Measurements from ENCODE around the gene HHAT. TPM values are rescaled to one million over a fixed set of nuclear protein-coding genes. Genes with fewer than 3 reads are reported as not detected.

HHAT gene
- polyA plus RNA-seq, 2 of the 4 experiments (the other 2 are of a cell fraction) = 3.8 to 4.5 TPM

DNA sequence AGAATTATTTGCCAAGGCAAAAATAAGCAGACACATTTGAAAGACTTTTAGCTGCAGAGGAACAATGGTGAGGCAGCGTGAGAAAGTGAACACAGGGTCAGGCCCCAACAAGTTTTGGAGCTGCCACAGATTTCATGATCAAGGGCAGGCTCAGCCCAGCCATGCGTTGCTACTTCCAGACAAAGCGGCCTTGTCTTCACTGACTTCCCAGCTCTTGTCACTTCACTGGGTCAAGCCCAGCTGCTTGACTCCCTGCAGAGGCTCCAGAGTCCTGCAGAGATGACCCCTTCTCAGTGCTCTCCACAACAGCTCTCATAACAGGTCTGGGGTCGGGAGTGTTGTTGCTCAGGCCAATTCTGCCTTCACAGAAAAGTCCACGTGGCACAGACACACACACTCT is 35.8 kb downstream of the HHAT start:
- H3K4me2 ChIP-seq = no peak overlapping the region
- CTCF ChIA-PET = interaction anchor here (0.8 to 2.5 kb wide), 6 partner anchors 8 to 771 kb away, joined by 3 to 8 read pairs (median 5); no protein-coding TSS in a partner anchor
- ATAC-seq = no peak

DNA sequence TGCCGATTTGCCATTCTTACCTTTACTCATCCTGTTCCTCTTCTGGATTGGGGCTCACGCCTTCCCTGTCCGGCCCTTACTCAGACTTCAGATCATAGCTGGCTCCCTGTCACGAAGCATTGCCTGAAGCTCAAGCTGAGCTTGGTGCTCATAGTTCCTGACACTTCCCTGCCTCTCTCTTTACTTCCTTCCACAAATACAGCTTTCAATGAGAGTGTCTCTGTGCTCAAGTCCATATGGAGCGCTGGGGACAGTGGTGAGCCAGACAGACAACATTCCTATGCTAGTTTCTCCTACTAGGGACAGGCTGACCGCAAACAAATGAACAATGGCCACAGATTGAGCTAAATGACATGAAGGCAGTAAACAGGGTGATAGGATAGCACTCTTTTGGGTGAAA is 38.1 kb downstream of the HHAT start:
- no peak for ATAC-seq
- ChIA-PET POLR2A (no interaction called here), CTCF (interaction anchor here (1.2 to 2.1 kb wide), 3 partner anchors 7 to 55 kb away, joined by 3 to 8 read pairs (median 4); no protein-coding TSS in a partner anchor)
- Histone ChIP-seq H3K4me3 (no peak overlapping the region), H3K27ac (no peak overlapping the region), H3K4me1 (peaks cover under 1% of the 10 kb centered on the region; the same call in 1 of the 3 replicates), H3K9me3 (no peaks in the 10 kb centered on the region), H3K4me2 (no peak overlapping the region)
- no peak for FAIRE-seq
- no peak for TF ChIP-seq MAZ (IDR thresholded peaks at IDR 0.05; ENCODE audit: borderline replicate concordance, low read depth, low read length)
- no peak for TF ChIP-seq ESRRA (IDR thresholded peaks at IDR 0.05; ENCODE audit: borderline replicate concordance, low read length)
- no peak for TF ChIP-seq JUN (IDR thresholded peaks at IDR 0.05)
- TF ChIP-seq, protein P1, sequence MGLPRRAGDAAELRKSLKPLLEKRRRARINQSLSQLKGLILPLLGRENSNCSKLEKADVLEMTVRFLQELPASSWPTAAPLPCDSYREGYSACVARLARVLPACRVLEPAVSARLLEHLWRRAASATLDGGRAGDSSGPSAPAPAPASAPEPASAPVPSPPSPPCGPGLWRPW (IDR thresholded peaks at IDR 0.05) = no peak
- no peak for TF ChIP-seq HDAC2 (IDR thresholded peaks at IDR 0.05)
- no peak for TF ChIP-seq HOXB5 (CRISPR knock-in tag; IDR thresholded peaks at IDR 0.05)
- no peak for TF ChIP-seq CHD2 (IDR thresholded peaks at IDR 0.05; ENCODE audit: low read length, partially characterized antibody)
- no peak for TF ChIP-seq RFX5 (IDR thresholded peaks at IDR 0.05)
- TF ChIP-seq, protein P2, sequence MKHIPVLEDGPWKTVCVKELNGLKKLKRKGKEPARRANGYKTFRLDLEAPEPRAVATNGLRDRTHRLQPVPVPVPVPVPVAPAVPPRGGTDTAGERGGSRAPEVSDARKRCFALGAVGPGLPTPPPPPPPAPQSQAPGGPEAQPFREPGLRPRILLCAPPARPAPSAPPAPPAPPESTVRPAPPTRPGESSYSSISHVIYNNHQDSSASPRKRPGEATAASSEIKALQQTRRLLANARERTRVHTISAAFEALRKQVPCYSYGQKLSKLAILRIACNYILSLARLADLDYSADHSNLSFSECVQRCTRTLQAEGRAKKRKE (CRISPR knock-in tag; IDR thresholded peaks at IDR 0.05; ENCODE audit: low read depth) = no peak
- no peak for TF ChIP-seq FOSB (CRISPR knock-in tag; IDR thresholded peaks at IDR 0.05)
- TF ChIP-seq, protein P3, sequence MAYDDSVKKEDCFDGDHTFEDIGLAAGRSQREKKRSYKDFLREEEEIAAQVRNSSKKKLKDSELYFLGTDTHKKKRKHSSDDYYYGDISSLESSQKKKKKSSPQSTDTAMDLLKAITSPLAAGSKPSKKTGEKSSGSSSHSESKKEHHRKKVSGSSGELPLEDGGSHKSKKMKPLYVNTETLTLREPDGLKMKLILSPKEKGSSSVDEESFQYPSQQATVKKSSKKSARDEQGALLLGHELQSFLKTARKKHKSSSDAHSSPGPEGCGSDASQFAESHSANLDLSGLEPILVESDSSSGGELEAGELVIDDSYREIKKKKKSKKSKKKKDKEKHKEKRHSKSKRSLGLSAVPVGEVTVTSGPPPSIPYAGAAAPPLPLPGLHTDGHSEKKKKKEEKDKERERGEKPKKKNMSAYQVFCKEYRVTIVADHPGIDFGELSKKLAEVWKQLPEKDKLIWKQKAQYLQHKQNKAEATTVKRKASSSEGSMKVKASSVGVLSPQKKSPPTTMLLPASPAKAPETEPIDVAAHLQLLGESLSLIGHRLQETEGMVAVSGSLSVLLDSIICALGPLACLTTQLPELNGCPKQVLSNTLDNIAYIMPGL (CRISPR knock-in tag; IDR thresholded peaks at IDR 0.05; ENCODE audit: borderline replicate concordance) = no peak
- TF ChIP-seq NR3C1 (IDR thresholded peaks at IDR 0.05) = no peak
- TF ChIP-seq SMC3 (IDR thresholded peaks at IDR 0.05) = no peak
- TF ChIP-seq CBX8 (IDR thresholded peaks at IDR 0.05) = no peak
- no peak for DNase-seq (ENCODE audit: low read depth in 1 of 2, low spot score in 1 of 2)
- 83% methylated on average over 6 of the region's 6 CpGs for WGBS (ENCODE audit: missing lambda C conversion rate)

More for the DNA sequence above, 35.8 kb downstream of the HHAT start:
- 60% methylated on average over 5 of the region's 5 CpGs for WGBS (ENCODE audit: missing lambda C conversion rate)
- TF ChIP-seq, protein P2 (CRISPR knock-in tag; IDR thresholded peaks at IDR 0.05; ENCODE audit: low read depth) = no peak
- no peak for TF ChIP-seq HEYL (CRISPR knock-in tag; IDR thresholded peaks at IDR 0.05)
- TF ChIP-seq, protein P4, sequence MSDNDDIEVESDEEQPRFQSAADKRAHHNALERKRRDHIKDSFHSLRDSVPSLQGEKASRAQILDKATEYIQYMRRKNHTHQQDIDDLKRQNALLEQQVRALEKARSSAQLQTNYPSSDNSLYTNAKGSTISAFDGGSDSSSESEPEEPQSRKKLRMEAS (IDR thresholded peaks at IDR 0.05) = no peak
- TF ChIP-seq CHD4 (IDR thresholded peaks at IDR 0.05; ENCODE audit: borderline replicate concordance) = no peak
- no peak for TF ChIP-seq NFE2L2 (conservative IDR thresholded peaks at IDR 0.05; ENCODE audit: low read length)
- no peak for TF ChIP-seq HOXB5 (CRISPR knock-in tag; IDR thresholded peaks at IDR 0.05)
- no peak for TF ChIP-seq FOXS1 (CRISPR knock-in tag; IDR thresholded peaks at IDR 0.05)
- Histone ChIP-seq H3K9me3 (no peaks in the 10 kb centered on the region), H3K4me1 (no peaks in the 10 kb centered on the region), H3K27ac (no peak overlapping the region), H3K4me3 (no peak overlapping the region)
- DNase-seq (ENCODE audit: low read depth in 1 of 2, low spot score in 1 of 2) (no peak), FAIRE-seq (no peak)
- POLR2A ChIA-PET = interaction anchor here (0.6 kb wide), 1 partner anchor 11 kb away, joined by 5 read pairs; no protein-coding TSS in a partner anchor

DNA sequence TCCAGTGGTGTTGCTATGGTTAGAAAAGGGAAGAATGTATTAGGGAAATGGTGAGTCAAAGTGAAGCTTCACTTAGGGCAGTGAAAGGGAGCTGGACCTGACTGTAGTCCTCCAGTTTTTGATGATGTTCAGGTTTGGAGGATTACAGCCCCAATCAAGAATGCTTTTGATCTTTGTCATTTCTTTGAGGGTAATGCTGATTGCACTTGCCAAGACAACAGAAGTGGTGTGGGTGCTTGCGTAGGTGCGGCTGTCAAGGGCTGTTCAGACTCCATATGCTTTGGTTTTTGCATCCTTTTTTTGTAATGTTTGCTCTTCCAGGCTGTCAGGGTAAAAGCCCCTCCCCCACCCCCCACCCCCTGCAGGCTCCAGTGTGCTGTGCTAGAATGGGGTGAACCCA is 38.9 kb downstream of the HHAT start:
- TF ChIP-seq, protein P5, sequence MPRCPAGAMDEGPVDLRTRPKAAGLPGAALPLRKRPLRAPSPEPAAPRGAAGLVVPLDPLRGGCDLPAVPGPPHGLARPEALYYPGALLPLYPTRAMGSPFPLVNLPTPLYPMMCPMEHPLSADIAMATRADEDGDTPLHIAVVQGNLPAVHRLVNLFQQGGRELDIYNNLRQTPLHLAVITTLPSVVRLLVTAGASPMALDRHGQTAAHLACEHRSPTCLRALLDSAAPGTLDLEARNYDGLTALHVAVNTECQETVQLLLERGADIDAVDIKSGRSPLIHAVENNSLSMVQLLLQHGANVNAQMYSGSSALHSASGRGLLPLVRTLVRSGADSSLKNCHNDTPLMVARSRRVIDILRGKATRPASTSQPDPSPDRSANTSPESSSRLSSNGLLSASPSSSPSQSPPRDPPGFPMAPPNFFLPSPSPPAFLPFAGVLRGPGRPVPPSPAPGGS (IDR thresholded peaks at IDR 0.05) = no peak
- DNase-seq (ENCODE audit: low read depth in 1 of 2, low spot score in 1 of 2) (no peak), ATAC-seq (no peak), FAIRE-seq (no peak)
- Histone ChIP-seq H3K9me3 (no peaks in the 10 kb centered on the region), H3K27ac (no peak overlapping the region), H3K4me3 (no peak overlapping the region), H3K4me1 (peaks cover 8% of the 10 kb centered on the region), H3K4me2 (no peak overlapping the region)
- POLR2A ChIA-PET = no interaction called here
- CTCF ChIA-PET = interaction anchor here (1.2 to 1.8 kb wide), 2 partner anchors 32 to 56 kb away, joined by 3 to 4 read pairs; no protein-coding TSS in a partner anchor
- 87% methylated on average over 2 of the region's 2 CpGs for WGBS (ENCODE audit: missing lambda C conversion rate)
